Stimulated activated CD4-positive, alpha-beta T cell treated with anti-CD3 and anti-CD28 coated beads, Interleukin-15, amount 100 ng/mL, for 1 hour (primary cell): Measurements from ENCODE around the gene ITPR1.

ENCODE experiments used
- DNase-seq, 2 donors: peaks; one replicate each; pipeline ENCODE4 v3.0.0-alpha.2; 2020; ENCODE audit warnings: low read depth in 1 of 2, low spot score in 1 of 2

The ITPR1 gene

DNA sequence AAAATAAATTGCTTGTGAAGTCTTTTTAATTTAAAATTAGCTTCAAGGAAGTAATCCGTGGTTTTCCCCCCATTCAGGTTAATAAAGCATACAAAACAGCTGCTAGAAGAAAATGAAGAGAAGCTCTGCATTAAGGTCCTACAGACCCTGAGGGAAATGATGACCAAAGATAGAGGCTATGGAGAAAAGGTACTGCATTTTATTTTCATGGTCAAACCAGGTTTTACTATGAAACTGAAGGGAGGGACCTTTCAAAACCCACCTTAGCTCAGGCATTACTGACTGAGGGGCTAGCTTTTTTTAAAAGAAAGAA is 218.5 kb downstream of the ITPR1 start:
- DNase-seq, result no peak

DNA sequence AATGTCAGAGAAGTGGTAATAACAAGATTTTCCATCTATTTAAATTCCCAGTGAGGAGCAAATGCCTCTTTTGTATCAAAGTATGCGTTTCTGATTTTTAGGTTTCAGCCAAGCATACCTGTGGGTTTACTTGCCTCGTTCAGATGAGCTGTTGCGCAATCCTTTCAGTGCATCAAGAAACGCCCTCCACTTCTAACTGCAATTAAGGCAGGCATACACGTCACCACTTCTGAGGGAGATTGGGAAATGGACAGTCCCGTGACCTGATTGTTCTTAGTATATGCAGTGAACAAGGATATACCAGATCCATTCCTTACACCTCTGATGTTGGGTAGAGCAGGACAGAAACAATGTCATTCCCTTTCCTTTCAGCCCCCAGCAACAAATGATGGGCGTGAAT is 219.0 kb downstream of the ITPR1 start:
- DNase-seq, result no peak

DNA sequence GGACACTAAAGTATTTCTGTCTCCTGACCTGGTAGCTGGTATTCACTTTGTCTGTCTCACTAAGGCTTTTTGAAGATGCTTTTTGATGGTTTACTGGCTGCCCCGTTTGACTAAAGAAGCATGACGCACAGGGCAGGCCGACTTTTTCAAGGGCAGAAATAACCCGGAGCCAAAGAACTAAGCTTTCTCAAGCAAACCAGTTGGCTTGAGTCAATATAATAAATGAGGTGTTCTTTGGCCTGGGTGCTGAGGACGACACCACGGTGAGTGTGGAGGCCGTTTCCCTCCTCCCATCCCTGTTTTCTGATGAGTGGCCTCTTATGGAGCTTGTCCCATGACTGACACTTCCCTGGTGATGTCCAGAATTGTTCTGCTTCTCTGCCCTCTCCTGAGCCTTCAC is 220.9 kb downstream of the ITPR1 start:
- DNase-seq, result no peak

DNA sequence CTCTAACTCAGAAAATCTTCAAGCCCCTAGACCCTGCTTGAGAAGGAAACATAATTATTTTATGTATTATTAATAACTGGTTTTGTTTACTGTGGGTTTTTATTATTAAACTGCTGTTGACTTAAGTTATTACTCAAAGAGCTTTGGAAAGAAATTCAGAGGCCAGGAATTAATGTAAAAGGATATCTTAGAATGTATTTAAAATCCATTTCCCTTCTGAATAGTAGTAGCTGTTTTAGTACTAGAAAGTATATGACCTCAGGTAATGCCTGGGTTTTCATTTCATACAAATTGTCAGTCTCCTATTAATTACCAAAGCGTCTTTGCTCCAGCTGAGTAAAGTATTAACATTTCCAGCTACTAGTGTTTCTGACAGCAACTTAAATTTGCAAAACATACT is 223.1 kb downstream of the ITPR1 start:
- DNase-seq, result no peak

DNA sequence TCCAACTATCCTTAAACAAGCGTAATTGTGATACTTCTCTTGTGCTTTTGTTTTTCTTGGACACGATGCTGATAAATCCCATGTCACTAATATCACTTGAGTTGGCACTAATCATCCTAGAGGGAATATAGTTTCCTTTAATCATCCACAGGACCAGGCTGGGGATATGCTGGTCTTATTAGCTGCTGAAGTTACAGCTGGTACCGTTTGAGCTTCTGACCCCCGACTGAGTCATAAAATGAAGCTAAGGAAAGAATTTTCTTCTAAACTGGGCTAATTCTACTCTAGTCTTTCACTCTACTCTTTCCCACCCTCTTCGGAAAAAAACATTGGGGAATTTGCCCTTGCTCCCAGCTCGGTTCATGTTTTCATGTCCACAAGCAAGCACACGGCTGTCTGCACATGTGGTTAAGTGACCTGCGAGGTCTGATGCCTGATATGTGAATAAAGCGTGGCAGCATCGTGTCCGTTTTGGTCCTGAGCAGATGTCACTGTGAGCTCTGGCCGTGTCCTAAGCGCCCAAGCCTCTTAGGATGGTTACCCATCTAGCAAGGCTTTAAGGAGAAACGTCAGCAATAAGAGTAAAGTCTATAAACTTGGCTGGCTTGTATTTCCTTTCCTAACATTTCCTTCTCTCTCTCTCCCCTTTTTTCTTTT is 223.7 kb downstream of the ITPR1 start:
- no peak for DNase-seq

DNA sequence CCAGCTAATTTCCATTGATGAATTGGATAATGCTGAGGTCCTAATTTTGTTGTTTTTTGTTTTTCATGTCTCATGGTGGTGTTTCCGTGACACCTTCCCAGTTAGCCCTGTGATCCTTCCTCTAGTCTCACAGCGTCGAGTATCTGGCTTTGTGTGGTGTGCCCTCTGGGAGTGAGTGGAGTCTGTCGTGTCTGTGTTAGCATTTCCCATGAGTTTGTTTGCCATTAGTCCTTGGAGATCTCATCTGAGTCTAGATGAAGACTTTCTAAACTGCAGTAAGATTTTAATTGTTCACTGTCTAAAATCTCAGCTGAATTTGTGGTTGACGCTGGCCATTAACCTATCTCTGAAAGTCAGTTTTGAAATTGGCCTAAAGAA is 224.2 kb downstream of the ITPR1 start:
- no peak for DNase-seq

DNA sequence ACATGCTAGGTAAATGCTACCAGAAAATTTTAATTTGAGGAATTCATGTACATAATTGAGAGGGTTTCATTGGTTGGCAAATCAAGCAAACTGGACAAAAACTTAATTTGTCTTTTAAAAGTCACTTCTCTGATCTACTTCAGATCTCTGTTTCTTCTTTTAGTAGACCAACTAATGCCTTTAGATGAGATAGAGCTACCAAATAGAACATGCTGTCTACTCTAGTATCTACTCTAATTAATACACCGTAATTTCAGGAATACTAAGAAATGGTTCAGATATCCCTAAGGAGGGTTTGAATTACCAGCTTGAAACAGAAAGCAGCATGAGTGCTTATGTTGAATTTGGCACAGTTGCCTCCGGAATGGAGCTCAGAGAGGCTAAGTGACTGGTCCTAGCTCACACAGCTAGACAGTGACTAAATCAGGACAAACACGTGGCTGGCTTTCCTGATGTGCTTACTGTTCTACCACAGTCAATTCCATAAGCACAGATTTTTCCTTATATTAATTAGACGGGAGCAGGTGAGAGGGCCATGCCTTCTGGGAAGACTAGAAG is 225.1 kb downstream of the ITPR1 start:
- DNase-seq, result no peak

DNA sequence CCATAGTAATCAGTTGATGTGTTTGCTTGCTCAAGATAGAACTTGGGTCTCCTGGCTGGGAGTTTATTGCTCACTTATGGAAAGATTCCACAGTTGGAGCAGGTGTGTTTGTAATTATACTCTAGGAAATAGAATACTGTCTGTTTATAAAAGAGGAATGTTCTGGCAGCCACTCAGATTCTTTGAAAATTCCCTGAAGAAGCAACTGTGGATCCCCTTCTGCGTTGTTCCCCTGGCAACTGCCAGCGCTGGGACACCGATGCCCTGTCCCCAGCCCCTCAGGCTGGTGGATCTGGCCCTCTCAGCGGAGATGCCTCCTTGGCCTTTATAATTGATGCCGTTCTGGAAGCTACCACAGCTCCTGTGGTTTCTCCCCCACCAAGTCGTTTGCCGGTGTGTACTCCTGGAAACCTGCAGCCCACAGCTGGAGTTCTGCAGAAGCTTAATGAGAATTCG is 225.9 kb downstream of the ITPR1 start:
- no peak for DNase-seq

DNA sequence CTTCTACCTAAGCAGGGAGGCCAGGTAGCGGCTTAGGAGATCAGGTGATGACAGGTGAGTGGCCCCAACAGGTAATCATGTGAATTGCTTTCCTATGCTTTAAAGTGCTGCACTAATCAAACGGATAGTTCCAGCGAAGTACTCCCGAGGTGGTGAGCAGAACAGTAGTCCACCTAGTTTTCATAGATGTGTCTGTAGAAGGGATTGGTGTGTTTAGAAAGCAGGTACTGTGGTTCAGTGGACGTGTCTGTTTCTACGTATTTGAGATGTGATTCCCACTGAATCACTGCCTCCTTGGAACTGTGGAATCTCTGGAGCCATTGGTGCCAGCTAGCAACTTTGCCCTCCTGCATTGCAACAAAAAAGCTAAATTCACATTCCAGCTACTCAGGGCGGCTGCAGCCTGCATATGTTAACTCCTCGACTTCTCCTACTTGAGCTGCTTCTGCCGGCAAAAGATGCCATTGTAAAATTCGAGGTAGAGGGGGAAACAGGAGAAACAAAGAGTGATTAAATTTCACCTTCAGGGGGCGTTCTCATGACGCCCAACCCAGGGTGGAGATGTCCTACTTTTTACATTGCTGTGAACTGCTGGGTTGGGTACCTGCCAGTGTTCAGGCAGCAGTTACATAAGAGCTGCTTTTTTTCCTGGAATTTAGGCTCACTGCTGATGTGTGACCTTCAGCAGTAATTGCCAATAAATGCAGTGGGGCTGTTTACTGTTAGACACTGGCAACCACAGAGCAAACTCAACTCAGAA is 227.3 kb downstream of the ITPR1 start:
- DNase-seq, result no peak

DNA sequence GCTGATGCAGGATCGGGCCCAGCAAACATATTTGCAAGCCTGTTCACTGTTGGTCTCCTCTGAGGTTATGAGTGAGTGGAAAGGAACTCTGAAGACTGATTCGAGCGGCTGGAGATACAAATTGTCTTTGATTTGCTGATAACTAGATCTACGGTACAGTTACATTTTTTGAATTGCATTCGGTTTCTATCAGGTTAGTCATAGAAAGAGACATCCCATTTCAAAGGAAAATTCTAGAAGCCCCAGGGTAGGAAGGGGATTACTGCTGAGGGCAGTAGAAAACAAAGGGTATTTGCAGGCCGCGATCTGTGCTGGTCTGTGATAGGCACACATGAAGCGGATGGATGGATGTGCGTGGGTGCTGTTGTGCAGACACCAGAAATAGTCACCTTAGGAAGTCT is 228.4 kb downstream of the ITPR1 start:
- no peak for DNase-seq

DNA sequence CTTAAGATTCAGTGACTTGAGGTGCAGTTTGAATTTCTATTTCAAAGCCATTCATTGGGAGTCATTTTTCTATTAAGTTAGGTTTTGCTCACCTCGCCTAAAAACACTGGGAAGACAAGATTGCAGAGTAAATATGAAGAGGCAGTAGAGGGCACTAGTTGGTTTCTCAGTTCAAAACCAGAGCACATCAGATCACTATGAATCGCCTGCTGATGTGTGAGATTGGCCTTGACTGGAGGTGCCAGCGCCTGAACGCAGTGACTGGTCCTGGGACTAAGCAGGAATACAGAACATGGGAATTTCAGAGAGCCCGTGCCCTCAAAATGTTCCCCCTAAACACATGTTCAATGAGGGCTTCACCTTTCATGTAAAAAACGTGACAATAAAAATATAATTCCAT is 229.0 kb downstream of the ITPR1 start:
- no peak for DNase-seq

DNA sequence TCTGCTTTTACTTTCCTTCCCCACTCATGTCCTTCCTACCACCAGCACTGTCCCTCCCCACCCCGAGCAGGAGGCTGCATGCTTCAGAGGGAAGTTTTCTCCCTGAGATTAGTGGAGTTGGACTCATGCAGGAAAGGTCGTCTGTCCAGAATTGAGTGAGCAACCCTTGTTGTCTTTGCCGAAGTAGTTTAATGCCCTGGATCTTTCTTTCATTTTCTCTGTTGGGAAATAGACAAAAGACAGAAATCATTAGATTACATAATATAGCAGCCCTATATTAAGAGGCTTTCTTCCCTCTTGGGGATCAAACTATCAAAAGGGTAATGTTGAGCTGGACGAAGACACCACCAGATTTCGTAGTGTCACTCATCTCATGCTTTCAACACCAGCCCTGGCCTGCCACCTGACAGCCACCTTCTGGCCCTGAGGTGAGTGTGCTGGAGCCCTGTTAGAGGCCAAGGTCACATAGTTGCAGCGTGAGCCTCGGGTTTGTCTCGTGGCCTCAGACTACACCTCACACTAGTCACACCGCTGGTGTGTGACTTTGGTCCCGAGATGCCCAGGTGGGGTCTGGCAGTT is 231.0 kb downstream of the ITPR1 start:
- no peak for DNase-seq

DNA sequence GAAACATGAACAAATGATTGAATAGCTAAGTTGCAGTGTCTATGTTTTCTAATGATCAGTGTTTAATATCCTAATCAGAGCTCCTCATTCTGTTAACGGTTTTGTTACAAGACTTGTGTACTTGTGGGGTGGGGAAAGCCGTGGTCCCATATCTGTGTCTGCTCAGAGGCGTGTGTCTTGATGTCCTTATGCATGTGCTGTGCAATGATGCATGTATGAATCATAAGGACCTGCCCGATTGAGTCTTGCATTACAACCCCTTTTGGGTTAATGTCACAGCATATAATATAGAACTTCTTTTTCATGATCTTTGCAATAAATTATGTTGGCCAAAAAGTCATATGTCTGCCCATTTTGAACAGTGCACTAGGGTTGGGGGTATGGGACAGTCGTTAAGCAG is 233.4 kb downstream of the ITPR1 start:
- no peak for DNase-seq

DNA sequence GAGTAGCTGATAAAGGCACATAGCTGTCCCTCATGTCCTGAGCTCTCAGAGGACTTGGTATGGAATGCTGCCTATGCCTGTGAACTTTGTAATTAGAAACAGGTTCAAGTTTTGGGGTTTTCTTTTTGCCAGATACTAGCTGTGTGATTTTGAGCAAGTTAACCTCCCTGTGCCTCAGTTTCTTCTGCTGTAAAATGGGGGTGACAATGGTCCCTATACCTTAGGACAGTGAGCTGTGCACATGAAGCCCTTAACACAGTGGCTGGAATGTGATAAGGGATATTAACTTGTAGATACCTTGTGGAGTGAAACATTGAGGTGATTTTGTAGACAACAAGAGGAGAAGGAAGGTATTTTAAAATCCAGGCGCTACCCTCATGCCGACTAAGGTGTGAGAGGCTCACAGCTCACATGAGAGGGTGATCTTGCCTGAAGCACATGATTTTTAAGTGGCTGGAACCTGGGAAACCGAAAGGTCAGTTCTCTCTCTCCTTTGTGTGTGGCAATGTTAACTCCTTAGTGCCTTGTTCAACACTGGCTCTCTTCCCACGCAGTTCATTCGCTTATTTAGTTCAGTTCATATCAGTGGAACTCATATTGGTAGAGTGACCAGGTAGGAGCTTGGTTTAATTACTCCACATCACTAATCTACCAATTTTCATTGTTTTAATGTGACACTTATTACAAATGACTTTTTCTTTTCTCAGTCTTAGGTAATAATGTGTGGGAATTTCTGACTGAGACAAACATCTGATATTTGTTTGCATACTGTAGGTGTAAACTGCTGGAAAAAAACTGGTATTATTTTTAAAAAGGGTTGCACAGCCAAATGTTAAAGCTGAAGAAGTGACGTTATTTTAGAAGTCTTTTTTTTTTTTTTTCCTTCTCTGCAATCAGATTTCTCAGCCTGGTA is 236.2 kb downstream of the ITPR1 start:
- no peak for DNase-seq

DNA sequence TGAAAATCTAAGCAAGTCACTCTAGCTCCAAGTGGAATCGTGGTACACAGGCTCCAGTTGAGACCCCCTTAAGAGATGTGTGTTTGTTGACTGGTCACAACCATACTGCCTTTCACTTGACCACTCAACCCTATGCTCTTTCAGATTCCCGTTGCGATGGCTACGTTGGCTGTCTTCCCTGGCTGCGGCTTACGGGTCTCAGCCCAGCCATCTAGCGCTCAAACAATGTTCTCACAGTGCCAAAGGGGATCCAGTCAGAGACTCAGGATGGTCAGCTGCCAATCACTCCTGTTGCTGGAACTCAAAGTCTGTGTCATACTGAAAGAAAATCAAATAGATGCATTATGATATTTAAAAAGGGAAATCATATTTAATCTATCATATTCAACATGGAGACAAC is 237.6 kb downstream of the ITPR1 start:
- DNase-seq, result no peak

DNA sequence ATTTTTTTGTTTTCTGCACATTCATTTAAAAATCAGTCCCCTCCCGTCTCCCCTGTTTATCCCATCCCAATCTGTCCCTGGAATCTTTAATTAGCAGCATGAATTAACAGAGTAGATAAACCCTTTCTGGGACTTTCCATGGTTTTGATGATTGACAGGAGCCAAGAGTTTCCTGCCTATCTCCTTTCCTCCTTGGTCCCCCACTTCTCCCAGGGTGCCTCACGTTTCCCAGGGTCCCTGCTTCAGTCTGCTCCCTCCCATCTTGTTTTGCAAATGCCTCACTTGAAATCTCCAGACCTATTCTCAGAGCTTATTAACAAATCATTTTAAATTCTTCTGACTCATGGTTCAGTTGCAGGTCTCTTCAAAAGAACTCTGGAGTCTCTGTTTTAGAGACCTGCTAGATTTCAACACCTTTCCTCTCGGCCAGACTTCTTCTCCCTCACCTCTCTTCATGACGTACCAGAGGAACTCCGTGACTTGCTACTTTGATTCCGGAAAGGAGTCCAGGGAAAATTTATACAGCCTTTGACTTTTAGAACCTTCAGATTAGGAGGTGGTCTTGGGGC is 238.5 kb downstream of the ITPR1 start:
- no peak for DNase-seq

DNA sequence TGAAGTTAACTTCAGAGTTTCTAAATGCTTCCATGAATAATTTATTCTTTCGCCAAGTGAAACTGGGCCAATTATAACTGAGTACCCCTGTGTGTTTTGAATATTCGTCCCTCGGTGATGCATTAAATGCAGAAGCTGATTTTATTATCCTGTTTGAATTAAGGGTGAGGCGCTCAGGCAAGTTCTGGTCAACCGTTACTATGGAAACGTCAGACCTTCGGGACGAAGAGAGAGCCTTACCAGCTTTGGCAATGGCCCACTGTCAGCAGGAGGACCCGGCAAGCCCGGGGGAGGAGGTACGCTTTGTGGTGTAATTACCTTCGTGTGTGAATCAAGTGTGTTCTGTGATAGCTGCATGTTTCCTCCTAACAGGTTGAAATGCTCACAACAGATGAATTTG is 239.8 kb downstream of the ITPR1 start:
- no peak for DNase-seq

DNA sequence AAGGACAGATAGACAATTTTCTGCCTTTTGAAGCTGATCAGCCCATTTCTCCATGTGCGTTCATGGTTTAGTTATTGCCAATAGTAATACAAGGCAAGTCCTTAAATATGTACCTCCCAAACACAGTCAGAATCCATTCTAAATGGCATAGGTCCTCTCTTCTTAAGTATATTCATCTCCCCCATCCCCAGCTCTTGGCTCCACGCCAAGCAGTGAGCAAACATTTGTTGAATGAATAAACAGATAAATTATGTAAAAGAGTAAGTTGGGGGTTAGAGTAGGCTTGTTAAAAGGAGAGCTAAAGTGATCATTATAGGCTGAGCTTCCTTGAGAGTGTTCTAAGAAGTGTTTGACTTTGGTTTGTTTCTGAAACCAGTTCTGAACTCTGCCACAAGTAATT is 241.3 kb downstream of the ITPR1 start:
- DNase-seq, result no peak

DNA sequence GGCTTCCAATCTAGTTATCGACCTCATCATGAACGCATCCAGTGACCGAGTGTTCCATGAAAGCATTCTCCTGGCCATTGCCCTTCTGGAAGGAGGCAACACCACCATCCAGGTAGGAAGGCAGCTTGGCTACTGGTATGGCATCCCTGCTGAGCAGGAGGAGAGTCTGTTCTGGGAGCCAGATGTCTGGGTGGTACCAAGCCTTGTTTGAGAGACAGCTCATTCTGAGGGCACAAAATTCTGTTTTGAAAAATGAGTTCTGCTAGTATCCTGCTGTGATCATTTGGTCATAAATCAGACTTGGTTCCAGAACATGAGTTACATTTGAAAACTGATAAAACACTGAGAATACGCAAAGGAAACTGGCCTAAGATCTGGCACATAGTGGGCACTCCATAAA is 242.1 kb downstream of the ITPR1 start:
- DNase-seq, result no peak

DNA sequence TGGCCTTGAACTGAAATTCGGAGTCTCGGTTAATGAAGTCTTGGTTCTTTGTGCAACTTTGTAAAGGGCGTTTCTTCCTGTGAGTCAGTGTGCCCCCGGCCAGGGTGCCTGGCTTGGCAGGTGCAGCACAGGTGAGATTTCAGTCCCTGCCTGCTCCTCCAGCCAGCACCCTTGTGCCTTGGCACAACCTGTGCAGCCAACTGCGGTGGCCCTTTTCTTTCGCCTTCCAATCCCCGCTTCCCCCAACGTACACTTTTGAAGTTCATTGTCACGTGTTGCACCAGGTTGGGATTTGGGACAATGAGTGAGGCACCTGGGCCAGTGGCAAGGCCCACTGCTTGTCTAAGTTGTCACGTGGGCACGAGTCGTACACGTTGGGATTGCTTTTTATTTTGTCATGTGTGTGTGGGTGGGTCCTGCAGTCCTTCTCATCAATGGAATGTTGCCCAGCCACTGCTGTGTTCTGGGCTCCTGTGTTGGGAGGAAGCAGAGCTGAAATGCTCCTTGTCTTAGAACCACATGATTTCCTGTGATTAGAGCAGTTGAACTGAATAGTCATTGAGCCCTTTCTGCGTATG is 243.2 kb downstream of the ITPR1 start:
- no peak for DNase-seq
